GM12873 (cell line): ENCODE measurements around the gene DLL1.

Experiments
- TF ChIP-seq, protein P1 (sequence below): IDR thresholded peaks from 2 replicates; pipeline ENCODE4 v1.5.1; 2012; ENCODE audit warnings: low read depth, mild to moderate bottlenecking, moderate library complexity, low read length, control low read depth; ENCODE audit not compliant: insufficient read depth; ENCODE audit errors: missing control alignments

DLL1 gene

DNA sequence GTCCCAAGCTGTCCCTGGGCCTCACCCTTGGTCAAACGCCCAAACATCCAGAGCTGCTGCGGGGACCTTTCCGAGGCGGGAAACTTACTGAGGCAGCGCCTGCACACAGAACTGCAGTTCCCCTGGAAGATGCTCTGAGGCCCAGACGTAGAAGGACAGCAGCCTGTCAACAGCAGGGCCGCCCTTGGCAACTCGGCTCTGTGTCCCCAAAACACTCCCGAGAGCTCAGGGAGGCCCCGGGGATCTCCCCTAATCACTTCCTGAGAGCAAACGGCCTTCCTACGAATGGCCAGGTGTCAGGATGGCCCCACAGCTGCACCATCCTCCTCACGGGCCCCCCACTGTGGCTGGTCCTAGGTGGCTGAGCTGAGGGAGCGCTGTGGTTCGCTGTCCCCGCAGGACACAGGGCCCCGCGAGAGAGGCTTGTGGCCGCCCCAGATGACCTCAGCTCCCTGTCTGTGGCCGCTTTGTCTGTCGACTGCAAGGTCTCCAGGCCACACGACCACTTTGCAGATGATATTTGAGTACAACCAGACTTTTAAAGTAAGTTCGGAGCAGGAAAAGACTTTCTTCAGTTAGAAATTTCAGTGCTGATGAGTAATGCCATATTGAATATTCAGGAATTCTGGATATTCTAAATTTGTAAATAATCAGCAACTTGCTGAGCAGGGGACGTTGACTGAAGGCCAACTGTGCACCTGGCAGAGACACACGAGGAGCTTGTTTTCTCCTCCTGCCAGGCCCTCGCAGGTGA, 46.0 kb downstream of the DLL1 start:
- TF ChIP-seq, protein P1, sequence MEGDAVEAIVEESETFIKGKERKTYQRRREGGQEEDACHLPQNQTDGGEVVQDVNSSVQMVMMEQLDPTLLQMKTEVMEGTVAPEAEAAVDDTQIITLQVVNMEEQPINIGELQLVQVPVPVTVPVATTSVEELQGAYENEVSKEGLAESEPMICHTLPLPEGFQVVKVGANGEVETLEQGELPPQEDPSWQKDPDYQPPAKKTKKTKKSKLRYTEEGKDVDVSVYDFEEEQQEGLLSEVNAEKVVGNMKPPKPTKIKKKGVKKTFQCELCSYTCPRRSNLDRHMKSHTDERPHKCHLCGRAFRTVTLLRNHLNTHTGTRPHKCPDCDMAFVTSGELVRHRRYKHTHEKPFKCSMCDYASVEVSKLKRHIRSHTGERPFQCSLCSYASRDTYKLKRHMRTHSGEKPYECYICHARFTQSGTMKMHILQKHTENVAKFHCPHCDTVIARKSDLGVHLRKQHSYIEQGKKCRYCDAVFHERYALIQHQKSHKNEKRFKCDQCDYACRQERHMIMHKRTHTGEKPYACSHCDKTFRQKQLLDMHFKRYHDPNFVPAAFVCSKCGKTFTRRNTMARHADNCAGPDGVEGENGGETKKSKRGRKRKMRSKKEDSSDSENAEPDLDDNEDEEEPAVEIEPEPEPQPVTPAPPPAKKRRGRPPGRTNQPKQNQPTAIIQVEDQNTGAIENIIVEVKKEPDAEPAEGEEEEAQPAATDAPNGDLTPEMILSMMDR, result no peak

DNA sequence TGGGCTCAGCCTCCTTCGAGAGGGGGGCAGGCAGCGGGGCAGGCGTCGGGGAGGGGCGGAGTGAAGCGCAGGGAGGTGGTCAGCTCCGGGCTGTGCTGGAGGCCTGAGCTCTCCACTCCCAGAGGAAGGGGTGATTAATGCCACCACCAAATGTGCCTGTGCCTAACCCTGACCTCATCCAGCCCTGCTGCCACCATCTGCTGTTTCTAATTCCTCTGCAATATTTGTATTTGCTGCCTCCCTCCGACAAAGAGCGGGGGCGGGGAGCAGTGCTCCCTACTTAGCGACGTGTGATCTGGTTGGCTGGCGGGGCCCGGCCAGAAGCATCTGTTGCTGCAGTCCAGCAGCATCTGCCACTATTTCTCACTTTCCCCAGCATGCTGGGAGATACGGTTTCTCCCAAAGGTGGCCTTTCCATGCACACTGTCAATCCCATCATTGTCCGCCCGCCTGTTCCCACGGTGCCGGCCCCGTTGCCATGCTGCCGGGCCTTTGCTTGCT, 47.0 kb downstream of the DLL1 start:
- TF ChIP-seq, protein P1, result no peak

DNA sequence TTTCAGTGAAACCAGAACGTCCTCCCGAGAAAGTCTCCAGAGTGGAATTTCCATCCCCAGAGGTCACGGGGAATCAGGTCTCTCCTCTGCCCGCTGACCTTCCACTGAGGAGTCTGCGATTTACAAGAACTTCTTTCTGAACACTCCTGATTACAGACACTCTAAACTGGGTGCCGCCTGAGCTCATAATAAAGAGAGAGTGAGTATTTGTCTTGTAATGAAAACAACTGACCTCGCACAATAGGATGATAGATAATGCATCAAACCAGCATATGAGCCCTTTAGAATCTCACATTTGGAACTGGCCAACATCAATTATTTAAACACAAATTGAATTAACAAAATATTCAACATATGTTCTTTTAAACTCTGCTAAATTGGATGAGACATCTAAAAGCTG, 47.5 kb downstream of the DLL1 start:
- TF ChIP-seq, protein P1, result no peak

DNA sequence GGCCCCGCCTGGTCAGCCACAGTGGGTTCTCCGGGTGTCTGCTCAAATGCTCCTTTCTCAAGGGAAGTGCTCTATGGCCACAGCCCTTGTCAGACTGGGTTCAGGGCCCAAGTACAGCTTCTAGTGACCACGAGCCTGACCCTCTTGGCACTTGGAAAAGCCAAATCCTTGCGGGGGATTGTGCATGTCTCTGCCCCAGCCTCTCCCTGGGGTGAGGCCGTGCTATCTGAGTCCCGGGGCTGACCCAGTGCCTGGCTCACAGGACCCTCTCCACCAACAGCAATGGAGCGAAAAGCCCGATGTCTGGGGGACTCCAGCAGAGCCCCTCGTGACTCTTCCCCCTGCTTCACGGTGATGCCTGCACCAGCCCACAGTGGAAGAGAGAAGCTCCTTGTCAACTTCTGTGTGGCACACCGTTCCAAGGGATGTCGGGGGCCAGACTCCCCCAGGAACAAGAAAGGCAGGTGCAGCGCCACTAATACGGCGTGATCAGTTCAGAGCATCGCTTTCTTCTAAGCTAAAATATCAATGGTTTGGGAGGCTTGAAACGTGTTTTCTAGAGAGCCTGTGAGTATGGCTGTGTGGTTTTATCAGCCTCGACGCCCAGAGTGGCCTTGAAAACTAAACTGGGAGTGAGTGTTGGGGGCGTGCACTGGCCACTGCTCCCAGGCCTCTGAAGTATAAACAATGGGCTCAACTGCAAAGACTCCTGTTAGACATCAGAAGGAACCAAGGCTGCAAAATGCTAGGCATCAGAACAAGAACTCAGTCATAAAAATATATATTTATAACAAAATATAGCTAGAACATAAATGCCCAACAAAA, 51.9 kb downstream of the DLL1 start:
- TF ChIP-seq, protein P1, result no peak

DNA sequence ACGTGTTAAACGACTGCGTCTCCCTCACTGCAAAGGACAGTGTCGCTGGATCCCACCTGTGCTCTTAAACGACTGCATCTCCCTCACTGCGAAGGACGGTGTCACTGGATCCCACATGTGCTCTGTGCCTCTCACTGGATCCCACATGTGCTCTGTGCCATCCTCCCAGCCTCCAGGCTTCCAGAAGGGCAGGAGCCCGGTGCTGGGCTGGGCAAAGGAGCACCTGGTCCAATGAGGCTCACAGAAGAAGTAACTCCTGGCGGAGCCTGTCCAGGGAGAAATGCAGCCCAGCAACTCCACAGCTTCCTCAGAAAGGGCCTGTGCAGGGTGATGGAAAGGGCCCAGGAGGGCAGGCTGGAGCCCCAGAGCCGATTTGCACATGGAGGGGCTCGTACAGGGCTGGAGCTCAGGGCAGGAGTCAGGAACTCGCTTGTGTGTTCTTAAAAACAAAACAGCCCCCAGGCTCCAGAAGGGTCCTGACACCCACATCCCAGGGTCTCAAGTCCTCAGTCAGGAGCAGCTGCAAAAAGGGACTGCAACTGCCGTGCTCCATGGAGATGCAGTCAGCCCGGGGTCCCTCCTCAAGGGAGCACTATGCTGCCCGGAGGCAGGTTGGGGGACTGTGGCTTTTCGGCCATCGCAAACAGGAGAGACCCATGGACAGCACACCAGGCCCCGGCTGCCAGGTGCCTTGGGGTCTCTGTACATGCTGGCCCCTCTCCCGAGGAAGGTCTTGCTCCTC, 52.7 kb downstream of the DLL1 start:
- TF ChIP-seq, protein P1, result no peak

DNA sequence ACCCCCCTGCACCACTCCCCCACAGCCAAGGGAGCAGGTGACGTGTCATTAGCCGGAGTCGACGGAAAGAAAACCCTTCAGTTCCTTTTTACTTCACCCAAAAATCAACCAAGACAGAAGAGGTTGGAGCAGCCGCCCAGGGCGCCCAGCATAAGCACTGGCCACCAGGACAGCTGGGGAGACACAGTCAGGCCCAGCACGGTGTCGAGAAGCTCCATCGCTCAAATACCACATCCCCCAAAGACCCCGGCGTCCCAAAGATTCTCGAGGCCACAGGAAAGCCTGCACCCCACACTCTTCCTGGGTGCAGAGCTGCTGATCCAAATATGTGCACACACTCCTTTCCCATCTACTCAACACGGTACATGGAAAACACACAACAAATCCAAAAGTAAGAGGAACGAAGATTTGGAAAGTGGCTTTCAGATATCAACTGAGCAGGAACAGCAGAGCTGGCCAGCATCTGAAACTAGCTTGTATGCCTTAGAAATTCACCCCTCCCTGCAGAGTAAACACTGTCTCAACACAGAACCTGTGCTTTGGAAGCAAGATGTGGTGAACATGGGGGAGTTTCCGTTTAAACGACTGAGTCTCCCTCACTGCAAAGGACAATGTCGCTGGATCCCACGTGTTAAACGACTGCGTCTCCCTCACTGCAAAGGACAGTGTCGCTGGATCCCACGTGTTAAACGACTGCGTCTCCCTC, 54.6 kb downstream of the DLL1 start:
- TF ChIP-seq, protein P1, result no peak
